DOHH2 (cell line): ENCODE data around the gene TWIST2.

Experiments used
- H3F3A ChIP-seq: fragments of 200-600 bp; sonication (generic), shearing (Covaris generic); 2 replicates; pipeline ENCODE4 v1.6.0; 2016; ENCODE audit warnings: antibody characterized with exemption, mild to moderate bottlenecking; ENCODE audit not compliant: control insufficient read depth, insufficient read depth
- H3K27ac ChIP-seq: fragments of 200-600 bp; sonication (generic); 2 replicates; pipeline ENCODE4 v1.5.1; 2014; ENCODE audit warnings: low read depth, mild to moderate bottlenecking, low read length, moderate library complexity
- H3K27me3 ChIP-seq: fragments of 200-600 bp; sonication (generic); 2 replicates; pipeline ENCODE4 v1.6.1; 2014; ENCODE audit warnings: mild to moderate bottlenecking, low read length, mixed read lengths; ENCODE audit not compliant: control insufficient read depth
- H3K36me3 ChIP-seq: fragments of 200-600 bp; sonication (generic); 2 replicates; pipeline ENCODE4 v1.6.1; 2014; ENCODE audit warnings: mild to moderate bottlenecking, low read length, moderate library complexity, mixed read lengths; ENCODE audit not compliant: control insufficient read depth
- H3K4me1 ChIP-seq: fragments of 200-600 bp; sonication (generic); 2 replicates; pipeline ENCODE4 v1.6.1; 2014; ENCODE audit warnings: mild to moderate bottlenecking, low read length, mixed read lengths; ENCODE audit not compliant: control insufficient read depth
- H3K4me2 ChIP-seq: fragments of 200-600 bp; sonication (generic); 2 replicates; pipeline ENCODE4 v1.6.0; 2014; ENCODE audit warnings: mild to moderate bottlenecking, low read length, moderate library complexity
- H3K4me3 ChIP-seq: fragments of 200-600 bp; sonication (generic); 2 replicates; pipeline ENCODE4 v1.5.1; 2014; ENCODE audit warnings: mild to moderate bottlenecking, low read length, mixed read lengths
- H3K79me2 ChIP-seq: fragments of 200-600 bp; sonication (generic); 2 replicates; pipeline ENCODE4 v1.6.1; 2014; ENCODE audit warnings: mild to moderate bottlenecking, low read length, mixed read lengths; ENCODE audit not compliant: control insufficient read depth
- H3K9me2 ChIP-seq: fragments of 200-600 bp; sonication (generic); replicated peaks from 2 replicates; pipeline ENCODE4 v1.6.1; 2014; ENCODE audit warnings: mild to moderate bottlenecking, low read length, mixed read lengths; ENCODE audit not compliant: control insufficient read depth
- H3K9me3 ChIP-seq: fragments of 200-600 bp; sonication (generic); 2 replicates; pipeline ENCODE4 v1.6.1; 2014; ENCODE audit warnings: antibody characterized with exemption, low read length, mixed read lengths; ENCODE audit not compliant: control insufficient read depth, insufficient read depth
- H4K20me1 ChIP-seq: fragments of 200-600 bp; sonication (generic); 2 replicates; pipeline ENCODE4 v1.6.0; 2014; ENCODE audit warnings: low read depth, mild to moderate bottlenecking, antibody characterized with exemption, low read length, moderate library complexity; ENCODE audit not compliant: control insufficient read depth, insufficient read depth
- EZH2phosphoT487 ChIP-seq: fragments of 200-600 bp; sonication (generic); IDR thresholded peaks from 2 replicates; pipeline ENCODE4 v1.6.1; 2017; ENCODE audit warnings: borderline replicate concordance, mild to moderate bottlenecking, antibody characterized with exemption, low read length, moderate library complexity, mixed read lengths
- TF ChIP-seq, protein P1 (sequence below): fragments of 200-600 bp; sonication (generic); IDR thresholded peaks from one replicate; pipeline ENCODE4 v1.5.1; 2014; ENCODE audit warnings: antibody characterized with exemption, mild to moderate bottlenecking, low read depth, low read length; ENCODE audit not compliant: poor library complexity, severe bottlenecking

The TWIST2 gene

DNA sequence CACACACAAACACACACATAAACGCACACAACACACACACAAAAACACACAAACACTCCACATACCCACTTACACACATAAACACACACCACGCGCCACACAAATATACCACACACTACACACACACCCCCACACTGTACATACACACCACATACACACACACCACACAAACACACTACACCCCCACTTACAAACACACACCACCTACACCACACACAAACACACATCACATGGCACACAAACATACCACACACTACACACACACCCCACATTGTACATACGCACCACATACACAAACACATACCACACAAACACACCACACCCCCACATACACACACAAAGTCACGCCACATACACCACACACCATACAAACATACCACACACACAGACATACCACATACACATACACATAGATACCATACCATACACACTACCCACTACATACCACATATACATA lies 59.9 kb downstream of the TWIST2 start:
- H3K36me3 ChIP-seq: no peaks in the 10 kb centered on the region
- H3K4me2 ChIP-seq: no peak overlapping the region
- H3K9me2 ChIP-seq: no peaks in the 10 kb centered on the region
- H3K27me3 ChIP-seq: no peaks in the 10 kb centered on the region
- no peaks in the 10 kb centered on the region for H3K4me1 ChIP-seq
- TF ChIP-seq EZH2phosphoT487: no peak
- TF ChIP-seq, protein P1, sequence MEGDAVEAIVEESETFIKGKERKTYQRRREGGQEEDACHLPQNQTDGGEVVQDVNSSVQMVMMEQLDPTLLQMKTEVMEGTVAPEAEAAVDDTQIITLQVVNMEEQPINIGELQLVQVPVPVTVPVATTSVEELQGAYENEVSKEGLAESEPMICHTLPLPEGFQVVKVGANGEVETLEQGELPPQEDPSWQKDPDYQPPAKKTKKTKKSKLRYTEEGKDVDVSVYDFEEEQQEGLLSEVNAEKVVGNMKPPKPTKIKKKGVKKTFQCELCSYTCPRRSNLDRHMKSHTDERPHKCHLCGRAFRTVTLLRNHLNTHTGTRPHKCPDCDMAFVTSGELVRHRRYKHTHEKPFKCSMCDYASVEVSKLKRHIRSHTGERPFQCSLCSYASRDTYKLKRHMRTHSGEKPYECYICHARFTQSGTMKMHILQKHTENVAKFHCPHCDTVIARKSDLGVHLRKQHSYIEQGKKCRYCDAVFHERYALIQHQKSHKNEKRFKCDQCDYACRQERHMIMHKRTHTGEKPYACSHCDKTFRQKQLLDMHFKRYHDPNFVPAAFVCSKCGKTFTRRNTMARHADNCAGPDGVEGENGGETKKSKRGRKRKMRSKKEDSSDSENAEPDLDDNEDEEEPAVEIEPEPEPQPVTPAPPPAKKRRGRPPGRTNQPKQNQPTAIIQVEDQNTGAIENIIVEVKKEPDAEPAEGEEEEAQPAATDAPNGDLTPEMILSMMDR: no peak
- no peak overlapping the region for H3K4me3 ChIP-seq
- H3F3A ChIP-seq: no peaks in the 10 kb centered on the region
- H3K79me2 ChIP-seq: no peaks in the 10 kb centered on the region
- H3K27ac ChIP-seq: no peak overlapping the region
- H4K20me1 ChIP-seq: no peaks in the 10 kb centered on the region
- H3K9me3 ChIP-seq: peaks cover 32% of the 10 kb centered on the region

- Histone ChIP-seq H3K36me3 (no peaks in the 10 kb centered on the region), H3K4me3 (no peak overlapping the region), H3K27ac (no peak overlapping the region), H3K79me2 (no peaks in the 10 kb centered on the region), H3K9me3 (peaks cover 22% of the 10 kb centered on the region), H3K4me1 (no peaks in the 10 kb centered on the region), H3K9me2 (no peaks in the 10 kb centered on the region), H3F3A (no peaks in the 10 kb centered on the region), H3K4me2 (no peak overlapping the region), H3K27me3 (no peaks in the 10 kb centered on the region), H4K20me1 (no peaks in the 10 kb centered on the region)
- TF ChIP-seq, protein P1: no peak
- TF ChIP-seq EZH2phosphoT487: no peak
Observed at GRCh38 chr2:238908960-238909951, 61.4 kb downstream of the TWIST2 start.

- Histone ChIP-seq H4K20me1 (no peaks in the 10 kb centered on the region), H3K27me3 (no peaks in the 10 kb centered on the region), H3K4me2 (no peak overlapping the region), H3K79me2 (no peaks in the 10 kb centered on the region), H3K27ac (no peak overlapping the region), H3K4me3 (no peak overlapping the region), H3K9me2 (no peaks in the 10 kb centered on the region), H3K4me1 (no peaks in the 10 kb centered on the region), H3K9me3 (peaks cover 18% of the 10 kb centered on the region), H3F3A (no peaks in the 10 kb centered on the region), H3K36me3 (no peaks in the 10 kb centered on the region)
- TF ChIP-seq EZH2phosphoT487: no peak
- TF ChIP-seq, protein P1: no peak
Observed at GRCh38 chr2:238910751-238911351, 63.0 kb downstream of the TWIST2 start.
